C4-2B (cell line): ENCODE data around the gene WDR12.

Experiments used
- H3K27ac ChIP-seq: fragments of 450-650 bp; 2 replicates; pipeline ENCODE4 v1.5.1; 2017
- ZFX ChIP-seq: fragments of 450-650 bp; IDR thresholded peaks from 2 replicates; pipeline ENCODE4 v1.6.1; 2017
- TF ChIP-seq, protein P1 (sequence below): fragments of 450-650 bp; conservative IDR thresholded peaks from 2 replicates; pipeline ENCODE4 v1.5.1; 2017; ENCODE audit warnings: mild to moderate bottlenecking

The WDR12 gene

DNA sequence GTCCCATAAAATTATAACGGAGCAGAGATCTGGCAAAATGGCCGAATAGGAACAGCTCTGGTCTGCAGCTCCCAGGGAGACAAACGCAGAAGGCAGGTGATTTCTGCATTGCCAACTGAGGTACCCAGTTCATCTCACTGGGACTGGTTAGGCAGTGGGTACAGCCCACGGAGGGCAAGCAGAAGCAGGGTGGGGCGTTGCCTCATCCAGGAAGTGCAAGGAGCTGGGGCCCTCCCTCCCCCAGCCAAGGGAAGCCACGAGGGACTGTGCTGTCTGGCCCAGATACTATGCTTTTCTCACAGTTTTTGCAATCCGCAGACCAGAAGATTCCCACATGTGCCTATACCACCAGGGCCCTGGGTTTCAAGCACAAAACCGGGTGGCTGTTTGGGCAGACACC is 62.7 kb downstream of the WDR12 start:
- H3K27ac ChIP-seq = no peak overlapping the region
- TF ChIP-seq ZFX = no peak
- TF ChIP-seq, protein P1, sequence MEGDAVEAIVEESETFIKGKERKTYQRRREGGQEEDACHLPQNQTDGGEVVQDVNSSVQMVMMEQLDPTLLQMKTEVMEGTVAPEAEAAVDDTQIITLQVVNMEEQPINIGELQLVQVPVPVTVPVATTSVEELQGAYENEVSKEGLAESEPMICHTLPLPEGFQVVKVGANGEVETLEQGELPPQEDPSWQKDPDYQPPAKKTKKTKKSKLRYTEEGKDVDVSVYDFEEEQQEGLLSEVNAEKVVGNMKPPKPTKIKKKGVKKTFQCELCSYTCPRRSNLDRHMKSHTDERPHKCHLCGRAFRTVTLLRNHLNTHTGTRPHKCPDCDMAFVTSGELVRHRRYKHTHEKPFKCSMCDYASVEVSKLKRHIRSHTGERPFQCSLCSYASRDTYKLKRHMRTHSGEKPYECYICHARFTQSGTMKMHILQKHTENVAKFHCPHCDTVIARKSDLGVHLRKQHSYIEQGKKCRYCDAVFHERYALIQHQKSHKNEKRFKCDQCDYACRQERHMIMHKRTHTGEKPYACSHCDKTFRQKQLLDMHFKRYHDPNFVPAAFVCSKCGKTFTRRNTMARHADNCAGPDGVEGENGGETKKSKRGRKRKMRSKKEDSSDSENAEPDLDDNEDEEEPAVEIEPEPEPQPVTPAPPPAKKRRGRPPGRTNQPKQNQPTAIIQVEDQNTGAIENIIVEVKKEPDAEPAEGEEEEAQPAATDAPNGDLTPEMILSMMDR = no peak

DNA sequence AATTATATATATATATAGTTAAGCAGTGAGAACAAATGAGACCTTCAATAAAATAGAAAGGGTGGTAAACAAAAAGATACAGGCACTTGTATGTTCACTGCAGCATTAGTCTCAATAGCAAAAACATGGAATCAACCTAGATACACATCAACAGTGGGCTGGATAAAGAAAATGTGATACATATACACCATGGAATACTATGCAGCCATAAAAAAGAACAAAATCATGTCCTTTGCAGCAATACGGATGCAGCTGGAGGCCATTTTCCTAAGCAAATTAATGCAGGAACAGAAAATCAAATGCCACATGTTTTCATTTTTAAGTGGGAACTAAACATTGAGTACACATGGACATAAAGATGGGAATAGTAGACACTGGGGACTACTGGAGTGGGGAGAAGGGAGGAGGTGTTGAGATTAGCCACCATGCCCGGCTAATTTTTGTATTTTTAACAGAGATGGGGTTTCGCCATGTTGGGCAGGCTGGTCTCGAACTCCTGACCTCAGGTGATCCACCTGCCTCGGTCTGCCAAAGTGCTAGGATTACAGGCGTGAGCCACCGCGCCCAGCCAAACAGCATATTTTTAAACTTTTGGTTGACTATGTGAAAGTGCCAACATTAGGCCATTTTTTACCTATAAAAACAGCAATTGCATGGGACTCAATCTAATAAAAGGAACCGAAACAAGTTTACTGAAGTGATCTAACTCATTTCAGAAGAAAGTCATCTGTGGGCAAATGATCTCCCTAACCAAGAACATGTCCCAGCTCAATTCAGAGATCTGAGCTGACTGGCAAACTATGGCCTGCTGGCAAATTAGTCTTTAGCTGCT is 63.6 kb downstream of the WDR12 start:
- TF ChIP-seq, protein P1 = no peak
- no peak for TF ChIP-seq ZFX
- no peak overlapping the region for H3K27ac ChIP-seq

DNA sequence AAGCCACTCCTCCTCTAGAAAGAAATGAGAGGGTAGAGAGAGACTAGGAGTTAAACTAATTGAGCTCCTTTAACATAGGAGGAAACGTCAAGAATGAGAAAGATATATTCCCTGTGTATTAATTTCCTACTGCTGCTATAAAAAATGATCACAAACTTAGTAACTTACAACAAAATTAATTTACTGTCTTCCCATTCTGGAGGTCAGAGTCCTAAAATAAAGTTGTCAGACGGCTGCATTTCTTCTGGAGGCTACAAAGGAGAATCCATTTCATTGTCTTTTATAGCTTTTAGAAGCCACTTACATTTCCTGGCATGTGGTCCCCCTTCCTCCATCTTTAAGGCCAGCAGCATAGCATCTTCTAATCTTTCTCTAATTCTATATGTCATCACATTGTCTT is 66.8 kb downstream of the WDR12 start:
- no peak overlapping the region for H3K27ac ChIP-seq
- no peak for TF ChIP-seq ZFX
- TF ChIP-seq, protein P1 = no peak

DNA sequence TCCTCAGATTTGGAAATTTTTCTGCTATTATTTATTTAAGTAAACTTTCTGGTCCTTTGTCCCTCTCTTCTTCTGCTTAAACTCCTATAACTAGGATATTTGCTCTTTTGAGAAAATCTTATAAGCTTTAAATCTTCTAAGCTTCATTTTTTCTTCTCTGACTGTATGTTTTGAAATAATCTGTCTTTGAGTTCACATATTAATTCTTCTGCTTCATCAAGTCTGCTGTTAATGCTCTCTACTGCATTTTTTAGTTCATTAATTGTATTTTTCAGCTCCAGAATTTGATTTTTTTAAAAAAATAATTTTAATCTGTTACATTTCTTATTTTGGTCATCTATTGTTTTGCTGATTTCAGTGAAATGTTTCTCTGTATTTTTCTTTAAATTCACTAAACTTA is 68.8 kb downstream of the WDR12 start:
- H3K27ac ChIP-seq = no peak overlapping the region
- TF ChIP-seq, protein P1 = no peak
- TF ChIP-seq ZFX = no peak

DNA sequence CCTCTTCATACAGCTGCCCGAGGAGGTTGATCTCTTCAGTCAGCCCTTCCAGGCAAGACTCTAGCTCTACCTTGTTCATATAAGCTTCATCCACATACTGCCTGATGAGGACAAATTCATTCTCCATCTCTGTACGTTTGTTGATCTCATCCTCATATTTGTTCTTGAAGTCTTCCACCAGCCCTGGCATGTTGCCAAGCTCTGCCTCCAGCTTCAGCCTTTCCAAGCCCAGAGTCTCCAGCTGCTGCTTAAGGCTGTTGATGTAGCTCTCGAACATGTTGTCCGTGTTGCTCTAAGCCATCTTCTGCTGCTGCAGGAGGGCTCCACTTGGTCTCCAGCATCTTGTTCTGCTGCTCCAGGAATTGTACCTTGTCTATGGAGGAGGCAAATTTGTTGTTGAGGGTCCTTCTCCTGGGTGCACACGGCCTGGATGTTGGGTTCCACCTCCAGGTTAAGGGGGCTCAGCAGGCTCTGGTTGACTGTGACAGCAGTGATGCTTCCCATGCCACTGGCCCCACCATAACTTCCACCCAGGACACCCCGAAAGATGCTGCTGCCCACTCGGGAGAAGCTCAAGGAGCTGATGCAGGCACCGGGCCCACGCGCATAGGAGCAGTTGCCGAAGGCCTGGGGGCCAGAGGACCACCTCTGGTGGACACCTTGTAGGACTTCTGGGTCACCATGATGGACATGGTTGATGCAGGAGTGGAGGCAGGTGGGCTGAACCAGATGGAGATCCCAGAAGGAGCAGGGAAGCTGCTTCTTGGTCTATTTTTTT is 70.2 kb downstream of the WDR12 start:
- TF ChIP-seq, protein P1 = no peak
- no peak for TF ChIP-seq ZFX

DNA sequence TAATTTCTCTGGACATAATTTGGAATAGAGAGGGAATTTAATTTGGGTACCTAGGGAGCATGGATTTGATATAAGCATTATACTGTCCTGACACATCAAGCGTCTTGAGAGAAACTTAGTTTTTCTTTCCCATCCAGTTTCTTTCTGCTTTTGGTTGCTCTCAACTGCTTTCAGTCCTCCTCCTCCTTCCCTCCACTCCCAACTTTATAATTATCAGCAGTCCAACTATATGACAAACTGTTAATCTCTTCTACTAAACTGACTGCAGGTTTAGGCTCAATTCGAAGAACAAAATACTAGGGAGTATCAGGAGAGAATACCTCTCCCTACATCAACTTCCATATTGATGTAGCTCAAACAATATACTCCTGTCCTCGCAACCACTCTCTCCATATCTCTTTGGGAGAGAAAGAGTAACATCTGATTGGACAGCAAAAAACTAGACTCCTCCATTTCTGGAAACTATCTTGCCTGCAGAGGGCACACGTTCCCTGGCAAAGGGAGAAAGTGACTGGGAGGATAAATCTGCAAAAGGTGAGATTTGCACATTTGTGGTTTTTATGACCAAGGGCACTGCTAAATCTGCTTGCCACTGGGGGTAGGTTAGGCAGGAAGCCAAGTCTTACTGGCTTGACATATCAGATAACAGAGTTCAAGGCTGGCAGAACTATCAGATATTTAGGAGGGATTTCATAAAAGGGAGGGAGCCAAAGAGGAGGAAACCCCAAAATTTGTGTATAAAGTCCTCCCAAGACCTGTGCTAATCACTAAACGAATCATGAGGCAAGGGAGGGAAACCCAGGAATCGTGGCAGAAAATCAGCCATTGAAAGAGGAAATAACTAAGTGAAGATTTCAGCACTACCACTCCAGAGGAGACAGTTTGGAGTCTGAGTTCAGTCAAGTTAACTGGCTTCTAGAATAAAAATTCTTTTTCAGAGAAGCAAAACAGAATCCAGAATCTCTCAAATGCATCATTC is 79.9 kb downstream of the WDR12 start:
- no peak overlapping the region for H3K27ac ChIP-seq
- TF ChIP-seq, protein P1 = peak; percentile 81
- no peak for TF ChIP-seq ZFX

More for the DNA sequence above, 70.2 kb downstream of the WDR12 start:
- no peak overlapping the region for H3K27ac ChIP-seq
